Fibroblast of pulmonary artery (primary cell): ENCODE data around the gene TIMM10.

Experiments used
- DNase-seq: peaks from one replicate; pipeline ENCODE4 v3.0.0-alpha.2; 2010; ENCODE audit warnings: low read depth
- H3K4me3 ChIP-seq: replicated peaks from 2 replicates; pipeline ENCODE4 v1.5.1; 2011; ENCODE audit warnings: low read depth, mild to moderate bottlenecking, control low read depth, low read length, moderate library complexity
- CTCF ChIP-seq: IDR thresholded peaks from 2 replicates; pipeline ENCODE4 v1.5.1; 2011; ENCODE audit warnings: mild to moderate bottlenecking, control low read depth, low read length, inconsistent platforms; ENCODE audit errors: missing control alignments

Gene TIMM10

DNA sequence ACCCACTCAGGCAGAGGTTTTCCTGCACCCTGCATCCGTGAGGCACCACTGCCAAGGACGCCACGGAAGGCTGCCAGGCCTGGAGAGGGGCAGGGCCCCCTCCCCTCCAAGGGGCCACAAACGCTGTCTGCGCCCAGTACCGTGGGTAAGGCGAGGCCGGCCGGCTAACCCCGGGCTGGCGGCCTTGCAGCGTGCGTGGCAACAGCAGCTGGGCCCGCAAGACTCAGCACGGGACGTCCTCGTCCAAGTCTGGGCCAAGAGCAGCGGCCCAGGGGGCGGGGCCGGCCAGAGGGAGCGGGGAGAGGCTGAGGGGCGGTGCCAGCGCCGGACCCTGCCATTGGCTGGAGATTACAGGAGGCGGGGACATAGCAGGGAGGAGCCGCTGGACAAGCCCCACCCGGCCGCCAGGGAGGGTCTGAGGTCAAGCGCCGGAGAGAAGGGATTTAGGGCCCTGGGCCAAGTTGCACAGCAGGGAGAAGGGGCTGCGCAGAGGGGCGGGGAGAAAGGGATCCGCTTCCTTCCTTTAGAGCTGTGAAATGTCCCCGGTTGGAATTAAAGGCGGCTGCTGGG is 31.1 kb downstream of the TIMM10 start:
- TF ChIP-seq CTCF = no peak
- DNase-seq = peak; percentile 93

GRCh38 chr11:57498540-57498939 is 32.0 kb downstream of the TIMM10 start:
- no peak for TF ChIP-seq CTCF
- DNase-seq = no peak
- H3K4me3 ChIP-seq = no peak overlapping the region

More for the DNA sequence above, 31.1 kb downstream of the TIMM10 start:
- peak overlapping the region; percentile 36 for H3K4me3 ChIP-seq

DNA sequence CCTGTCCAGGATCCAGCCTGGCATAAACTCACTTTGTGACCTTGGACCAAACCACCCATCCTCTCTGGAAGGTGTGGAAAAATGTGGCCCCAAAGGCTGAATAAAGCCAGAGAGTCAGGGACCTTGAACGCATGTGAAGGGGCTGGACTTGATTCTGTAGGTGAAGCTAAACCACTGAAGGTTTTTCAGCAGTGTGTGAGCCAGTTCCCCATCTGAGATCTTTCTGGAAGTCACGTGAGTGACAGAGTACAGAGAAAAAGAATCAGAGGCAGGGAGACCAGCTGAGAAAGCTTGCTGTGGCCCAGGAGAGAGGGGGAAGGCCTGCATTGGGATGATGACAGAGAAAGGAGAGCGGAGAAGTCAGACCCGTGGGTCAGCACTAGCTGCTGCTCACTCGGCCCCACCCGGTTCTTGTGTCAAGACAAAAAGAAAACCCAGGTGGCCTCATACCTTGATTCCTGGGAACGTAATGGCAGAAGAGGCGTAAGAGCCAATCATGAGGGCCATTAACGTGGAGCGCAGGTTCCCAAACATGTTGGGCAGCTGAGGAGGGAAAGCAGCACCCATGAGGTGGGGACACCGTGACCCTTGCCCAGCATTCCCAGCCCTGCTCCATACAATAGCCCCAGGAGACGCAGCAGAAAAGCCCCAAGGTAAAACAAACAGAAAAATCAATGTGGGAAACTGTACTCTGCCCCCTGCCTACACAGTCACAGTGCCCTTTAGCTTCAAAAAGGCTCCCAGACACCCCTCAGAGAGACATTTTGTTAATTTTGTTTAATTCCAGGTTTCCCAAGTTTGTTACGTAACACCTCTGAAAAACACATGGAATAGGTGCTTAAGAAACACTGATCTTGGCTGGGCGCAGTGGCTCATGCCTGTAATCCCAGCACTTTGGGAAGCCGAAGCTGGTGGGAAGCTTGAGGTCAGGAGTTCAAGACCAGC is 33.0 kb downstream of the TIMM10 start:
- DNase-seq = no peak
- TF ChIP-seq CTCF = no peak
- no peak overlapping the region for H3K4me3 ChIP-seq

GRCh38 chr11:57496109-57496820 is 34.3 kb downstream of the TIMM10 start:
- no peak overlapping the region for H3K4me3 ChIP-seq
- no peak for DNase-seq
- TF ChIP-seq CTCF = no peak

GRCh38 chr11:57493507-57494503 is 36.7 kb downstream of the TIMM10 start:
- no peak overlapping the region for H3K4me3 ChIP-seq
- TF ChIP-seq CTCF = peak; percentile 96
- peak; percentile 39 for DNase-seq
